NCI-H2029 treated with DMSO at 0.1 percent for 48 hours (cell line): Measurements from ENCODE around the gene DCUN1D1.

Experiments
- DNase-seq: peaks from one replicate; lab custom pipeline; 2025; lab: John Stamatoyannopoulos, UW

Gene DCUN1D1

GRCh38 chr3:182936239-182936917, 44.0 kb downstream of the DCUN1D1 start:
- DNase-seq = no peak

GRCh38 chr3:182935803-182936202, 44.5 kb downstream of the DCUN1D1 start:
- DNase-seq = no peak

GRCh38 chr3:182925944-182926337, 54.4 kb downstream of the DCUN1D1 start:
- DNase-seq = no peak

GRCh38 chr3:182925330-182925943, 54.9 kb downstream of the DCUN1D1 start:
- DNase-seq = no peak

- DNase-seq = no peak
Observed at GRCh38 chr3:182921665-182922355, 58.5 kb downstream of the DCUN1D1 start.

GRCh38 chr3:182920515-182921084, 59.7 kb downstream of the DCUN1D1 start:
- DNase-seq = no peak

- no peak for DNase-seq
Observed at GRCh38 chr3:182919866-182920357, 60.4 kb downstream of the DCUN1D1 start.

GRCh38 chr3:182917134-182917533, 63.2 kb downstream of the DCUN1D1 start:
- DNase-seq = no peak

- DNase-seq = no peak
Observed at GRCh38 chr3:182914341-182914740, 66.0 kb downstream of the DCUN1D1 start.

- peak; percentile 76 for DNase-seq
Observed at GRCh38 chr3:182913889-182914288, 66.4 kb downstream of the DCUN1D1 start.

GRCh38 chr3:182912474-182912873, 67.9 kb downstream of the DCUN1D1 start:
- no peak for DNase-seq

- DNase-seq = no peak
Observed at GRCh38 chr3:182911782-182912111, 68.6 kb downstream of the DCUN1D1 start.

- DNase-seq = no peak
Observed at GRCh38 chr3:182910936-182911781, 69.2 kb downstream of the DCUN1D1 start.

GRCh38 chr3:182909318-182910040, 70.9 kb downstream of the DCUN1D1 start:
- no peak for DNase-seq

GRCh38 chr3:182908471-182908870, 71.9 kb downstream of the DCUN1D1 start:
- DNase-seq = no peak

- DNase-seq = no peak
Observed at GRCh38 chr3:182906036-182906435, 74.3 kb downstream of the DCUN1D1 start.

- no peak for DNase-seq
Observed at GRCh38 chr3:182905623-182906022, 74.7 kb downstream of the DCUN1D1 start.

- DNase-seq = no peak
Observed at GRCh38 chr3:182904164-182904563, 76.2 kb downstream of the DCUN1D1 start.

- DNase-seq = no peak
Observed at GRCh38 chr3:182902236-182902635, 78.1 kb downstream of the DCUN1D1 start.

- no peak for DNase-seq
Observed at GRCh38 chr3:182896553-182896952, 83.8 kb downstream of the DCUN1D1 start.

GRCh38 chr3:182895513-182896112, 84.7 kb downstream of the DCUN1D1 start:
- DNase-seq = no peak
